Measurements from ENCODE around the gene PRAMEF5. TPM values are rescaled to one million over a fixed set of nuclear protein-coding genes. Genes with fewer than 3 reads are reported as not detected.
"Not testable (repeated sequence)": the region's sequence is repeated elsewhere in the genome, so short reads cannot be mapped to it uniquely, and the experiment has no call there.

Gene PRAMEF5
- total RNA-seq, 2 experiments from 2014 or later: not detected

DNA sequence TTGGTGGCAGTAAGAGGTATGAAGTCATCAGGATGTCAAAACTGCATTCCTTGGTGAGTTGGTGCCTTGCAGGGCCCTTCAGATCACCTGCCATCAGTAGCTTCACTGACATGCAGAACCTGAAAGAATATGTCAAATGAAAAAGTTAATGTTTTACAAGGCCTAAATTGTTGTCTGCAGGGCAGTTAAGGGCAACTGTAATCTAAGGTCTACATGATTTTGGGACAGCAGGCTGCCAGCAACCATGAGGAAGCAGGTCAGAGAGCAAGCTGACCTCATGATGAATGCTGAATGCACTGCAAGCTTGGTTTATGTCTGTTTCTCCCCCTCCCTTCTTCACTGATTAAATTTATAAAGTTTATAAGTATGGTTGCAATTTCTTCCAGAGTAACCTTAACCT, 48.2 kb downstream of the PRAMEF5 start:
- H3K27me3 Mint-ChIP-seq; DNase-seq; H3K4me3 Mint-ChIP-seq; H3K4me1 Mint-ChIP-seq; H3K9me3 Mint-ChIP-seq (ENCODE audit: low read depth); H3K36me3 Mint-ChIP-seq; ATAC-seq; CTCF ChIA-PET; H3K27ac Mint-ChIP-seq: not testable (repeated sequence)

DNA sequence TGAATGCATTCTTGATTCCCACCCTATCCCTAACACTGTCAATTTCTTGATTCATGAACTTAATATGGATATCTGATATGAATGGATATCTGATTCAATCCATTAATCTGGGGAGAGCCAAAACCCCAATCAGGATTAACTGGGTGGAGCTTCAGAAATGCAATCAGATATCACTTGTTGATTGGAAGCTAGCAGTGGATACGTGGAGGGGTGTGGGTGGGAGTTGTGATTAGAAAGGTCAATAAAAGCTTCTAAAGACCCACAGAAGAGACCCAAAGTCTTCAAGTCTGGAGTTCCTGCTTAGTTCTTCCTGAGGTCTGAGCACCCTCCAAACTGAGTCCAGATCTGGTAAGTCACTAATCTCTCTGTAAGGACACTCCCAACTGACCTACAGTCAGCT, 49.2 kb downstream of the PRAMEF5 start, which contains the start of gene PRAMEF33:
Gene PRAMEF33, plus strand, starts transcription at position 301 of the 400 bp plus-strand sequence. CDS start 2,416 bp downstream, outside the sequence.
- H3K27me3 Mint-ChIP-seq; CTCF ChIA-PET; H3K4me1 Mint-ChIP-seq; ATAC-seq; H3K4me3 Mint-ChIP-seq; DNase-seq; H3K27ac Mint-ChIP-seq; H3K36me3 Mint-ChIP-seq; H3K9me3 Mint-ChIP-seq (ENCODE audit: low read depth): not testable (repeated sequence)

Other genes starting within 250 kb of the PRAMEF5 start
- not detected for gene PRAMEF27, start 197.6 kb upstream of the PRAMEF5 start, total RNA-seq
- not detected for gene HNRNPCL3, start 193.4 kb upstream of the PRAMEF5 start, total RNA-seq
- gene PRAMEF25, start 183.4 kb upstream of the PRAMEF5 start, total RNA-seq: not detected
- not detected for gene HNRNPCL2, start 137.3 kb upstream of the PRAMEF5 start, total RNA-seq
- gene PRAMEF26, start 98.2 kb upstream of the PRAMEF5 start, total RNA-seq: not detected
- not detected for gene HNRNPCL4, start 88.6 kb upstream of the PRAMEF5 start, total RNA-seq
- not detected for gene PRAMEF9, start 82.3 kb upstream of the PRAMEF5 start, total RNA-seq
- not detected for gene PRAMEF13, start 52.8 kb upstream of the PRAMEF5 start, total RNA-seq
- gene PRAMEF18, start 28.0 kb upstream of the PRAMEF5 start, total RNA-seq: not detected
- not detected for gene PRAMEF8, start 30.9 kb downstream of the PRAMEF5 start, total RNA-seq
- not detected for gene PRAMEF33, start 49.3 kb downstream of the PRAMEF5 start, total RNA-seq
- not detected for gene PRAMEF15, start 61.4 kb downstream of the PRAMEF5 start, total RNA-seq
- not detected for gene PRAMEF14, start 92.9 kb downstream of the PRAMEF5 start, total RNA-seq
- not detected for gene PRAMEF19, start 117.7 kb downstream of the PRAMEF5 start, total RNA-seq
- gene PRAMEF17, start 135.4 kb downstream of the PRAMEF5 start, total RNA-seq: not detected
- not detected for gene PRAMEF20, start 156.3 kb downstream of the PRAMEF5 start, total RNA-seq